Neural cell (in vitro differentiated cells): ENCODE data around the gene MERTK. TPM values are rescaled to one million over a fixed set of nuclear protein-coding genes. Genes with fewer than 3 reads are reported as not detected.

Experiments
- H2AFZ ChIP-seq: fragments of 200-600, 300-800 bp; sonication (generic), shearing (Covaris generic); 2 replicates; pipeline ENCODE4 v1.6.0; 2014; ENCODE audit warnings: low read depth, mild to moderate bottlenecking, antibody characterized with exemption, low read length, moderate library complexity
- H3F3A ChIP-seq: fragments of 200-600 bp; shearing (Covaris generic); 2 replicates; pipeline ENCODE4 v1.6.1; 2016; ENCODE audit warnings: mild to moderate bottlenecking, moderate library complexity, mixed read lengths, antibody characterized with exemption, low read length; ENCODE audit not compliant: insufficient read depth, poor library complexity, severe bottlenecking
- H3K27ac ChIP-seq: fragments of 200-600, 300-800 bp; sonication (generic), shearing (Covaris generic); 2 replicates; pipeline ENCODE4 v1.5.1; 2014; ENCODE audit warnings: mild to moderate bottlenecking, low read length, moderate library complexity
- H3K27me3 ChIP-seq: fragments of 300-800, 200-600 bp; sonication (generic), shearing (Covaris generic); 2 replicates; pipeline ENCODE4 v1.6.0; 2014; ENCODE audit warnings: mild to moderate bottlenecking, low read depth, low read length, moderate library complexity; ENCODE audit not compliant: insufficient read depth
- H3K36me3 ChIP-seq: fragments of 300-800, 200-600 bp; sonication (generic), shearing (Covaris generic); 2 replicates; pipeline ENCODE4 v1.5.1; 2014; ENCODE audit warnings: mild to moderate bottlenecking, antibody characterized with exemption, low read length, moderate library complexity; ENCODE audit not compliant: insufficient read depth
- H3K4me2 ChIP-seq: fragments of 300-800, 200-600 bp; sonication (generic), shearing (Covaris generic); 2 replicates; pipeline ENCODE4 v1.6.0; 2014; ENCODE audit warnings: mild to moderate bottlenecking, low read length
- H3K4me3 ChIP-seq: fragments of 300-800, 200-600 bp; sonication (generic), shearing (Covaris generic); 2 replicates; pipeline ENCODE4 v1.5.1; 2014; ENCODE audit warnings: mild to moderate bottlenecking, low read length, moderate library complexity
- H3K79me2 ChIP-seq: fragments of 200-600 bp; shearing (Covaris generic); replicated peaks from 2 replicates; pipeline ENCODE4 v1.6.0; 2014; ENCODE audit warnings: mild to moderate bottlenecking, low read length, moderate library complexity; ENCODE audit not compliant: insufficient read depth
- H3K9ac ChIP-seq: fragments of 300-800, 200-600 bp; sonication (generic), shearing (Covaris generic); 2 replicates; pipeline ENCODE4 v1.6.1; 2016; ENCODE audit warnings: mild to moderate bottlenecking, low read length, mixed read lengths
- H3K9me2 ChIP-seq: fragments of 200-600 bp; shearing (Covaris generic); 2 replicates; pipeline ENCODE4 v1.6.1; 2016; ENCODE audit warnings: mild to moderate bottlenecking, low read length, mixed read lengths; ENCODE audit not compliant: insufficient read depth
- H3K9me3 ChIP-seq: fragments of 200-600, 300-800 bp; sonication (generic), shearing (Covaris generic); 2 replicates; pipeline ENCODE4 v1.6.1; 2016; ENCODE audit warnings: mild to moderate bottlenecking, mixed run types, low read length, moderate library complexity, mixed read lengths
- H4K20me1 ChIP-seq: fragments of 200-600 bp; shearing (Covaris generic); 2 replicates; pipeline ENCODE4 v1.6.1; 2016; ENCODE audit warnings: mild to moderate bottlenecking, mixed run types; ENCODE audit not compliant: insufficient read depth
- EP300 ChIP-seq: fragments of 450-650 bp; conservative IDR thresholded peaks from 2 replicates; pipeline ENCODE4 v1.6.1; 2014; ENCODE audit warnings: antibody characterized with exemption, mild to moderate bottlenecking, moderate library complexity; ENCODE audit not compliant: poor library complexity, severe bottlenecking
- EZH2 ChIP-seq: fragments of 200-600, 300-800 bp; shearing (Covaris generic), sonication (generic); IDR thresholded peaks from 2 replicates; pipeline ENCODE4 v1.6.1; 2014; ENCODE audit warnings: antibody characterized with exemption, low read length, borderline replicate concordance, mild to moderate bottlenecking; ENCODE audit not compliant: insufficient read depth, poor library complexity, severe bottlenecking
- MXI1 ChIP-seq: fragments of 450-650 bp; conservative IDR thresholded peaks from 2 replicates; pipeline ENCODE4 v1.6.1; 2014; ENCODE audit warnings: antibody characterized with exemption, mild to moderate bottlenecking; ENCODE audit not compliant: poor library complexity, severe bottlenecking
- POLR2AphosphoS5 ChIP-seq: IDR thresholded peaks from 2 replicates; pipeline ENCODE4 v1.6.1; 2012
- RAD21 ChIP-seq: fragments of 450-650 bp; conservative IDR thresholded peaks from 2 replicates; pipeline ENCODE4 v1.6.1; 2014; ENCODE audit warnings: antibody characterized with exemption, mild to moderate bottlenecking, moderate library complexity
- SMC3 ChIP-seq: fragments of 450-650 bp; conservative IDR thresholded peaks from 2 replicates; pipeline ENCODE4 v1.6.1; 2014; ENCODE audit warnings: antibody characterized with exemption, mild to moderate bottlenecking, moderate library complexity; ENCODE audit not compliant: poor library complexity
- TAF1 ChIP-seq: IDR thresholded peaks from 2 replicates; pipeline ENCODE4 v1.6.1; 2012; ENCODE audit warnings: low read depth
- polyA plus RNA-seq: library from polyadenylated mRNA; depleted of rRNA; stranded (reverse); fragments of >200 nt; gene quantifications from 2 replicates; pipeline ENCODE4 v1.2.3, GENCODE V29; 2014
- TF ChIP-seq, protein P1 (sequence below): IDR thresholded peaks from 2 replicates; pipeline ENCODE4 v1.6.1; 2012; ENCODE audit warnings: borderline replicate concordance
- TF ChIP-seq, protein P2 (sequence below): fragments of 450-650 bp; IDR thresholded peaks from 2 replicates; pipeline ENCODE4 v1.5.1; 2014; ENCODE audit warnings: antibody characterized with exemption, mild to moderate bottlenecking, moderate library complexity; ENCODE audit not compliant: poor library complexity, severe bottlenecking

MERTK gene
- polyA plus RNA-seq, 1 donor from 2014 or later: 0.53 TPM

DNA sequence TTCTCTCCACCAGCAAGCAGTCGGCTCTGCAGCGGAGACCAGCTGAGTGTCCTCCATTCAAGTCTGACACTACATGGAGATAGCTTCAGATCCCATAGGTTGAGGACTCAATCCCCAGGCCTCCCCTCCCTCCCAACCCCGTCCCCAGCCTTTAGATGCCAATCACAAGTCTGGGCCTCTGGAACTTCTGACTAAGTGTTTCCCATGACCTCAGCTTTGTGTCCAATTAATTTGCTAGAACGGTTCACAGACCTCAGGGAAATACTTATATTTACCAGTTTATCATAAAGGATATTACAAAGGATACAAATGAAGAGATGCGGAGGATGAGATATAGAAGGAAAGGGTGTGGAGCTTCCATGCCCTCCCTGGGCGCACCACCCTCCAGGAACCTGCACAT is 77.4 kb downstream of the MERTK start:
- Histone ChIP-seq H3K27ac (no peak overlapping the region), H3K9me3 (no peaks in the 10 kb centered on the region), H4K20me1 (no peaks in the 10 kb centered on the region), H3K9me2 (no peaks in the 10 kb centered on the region), H3K27me3 (no peaks in the 10 kb centered on the region), H3K79me2 (no peaks in the 10 kb centered on the region), H3K36me3 (no peaks in the 10 kb centered on the region), H3F3A (no peaks in the 10 kb centered on the region), H3K4me3 (no peak overlapping the region), H3K4me2 (no peak overlapping the region), H2AFZ (no peak overlapping the region), H3K9ac (no peak overlapping the region)
- TF ChIP-seq, protein P1, sequence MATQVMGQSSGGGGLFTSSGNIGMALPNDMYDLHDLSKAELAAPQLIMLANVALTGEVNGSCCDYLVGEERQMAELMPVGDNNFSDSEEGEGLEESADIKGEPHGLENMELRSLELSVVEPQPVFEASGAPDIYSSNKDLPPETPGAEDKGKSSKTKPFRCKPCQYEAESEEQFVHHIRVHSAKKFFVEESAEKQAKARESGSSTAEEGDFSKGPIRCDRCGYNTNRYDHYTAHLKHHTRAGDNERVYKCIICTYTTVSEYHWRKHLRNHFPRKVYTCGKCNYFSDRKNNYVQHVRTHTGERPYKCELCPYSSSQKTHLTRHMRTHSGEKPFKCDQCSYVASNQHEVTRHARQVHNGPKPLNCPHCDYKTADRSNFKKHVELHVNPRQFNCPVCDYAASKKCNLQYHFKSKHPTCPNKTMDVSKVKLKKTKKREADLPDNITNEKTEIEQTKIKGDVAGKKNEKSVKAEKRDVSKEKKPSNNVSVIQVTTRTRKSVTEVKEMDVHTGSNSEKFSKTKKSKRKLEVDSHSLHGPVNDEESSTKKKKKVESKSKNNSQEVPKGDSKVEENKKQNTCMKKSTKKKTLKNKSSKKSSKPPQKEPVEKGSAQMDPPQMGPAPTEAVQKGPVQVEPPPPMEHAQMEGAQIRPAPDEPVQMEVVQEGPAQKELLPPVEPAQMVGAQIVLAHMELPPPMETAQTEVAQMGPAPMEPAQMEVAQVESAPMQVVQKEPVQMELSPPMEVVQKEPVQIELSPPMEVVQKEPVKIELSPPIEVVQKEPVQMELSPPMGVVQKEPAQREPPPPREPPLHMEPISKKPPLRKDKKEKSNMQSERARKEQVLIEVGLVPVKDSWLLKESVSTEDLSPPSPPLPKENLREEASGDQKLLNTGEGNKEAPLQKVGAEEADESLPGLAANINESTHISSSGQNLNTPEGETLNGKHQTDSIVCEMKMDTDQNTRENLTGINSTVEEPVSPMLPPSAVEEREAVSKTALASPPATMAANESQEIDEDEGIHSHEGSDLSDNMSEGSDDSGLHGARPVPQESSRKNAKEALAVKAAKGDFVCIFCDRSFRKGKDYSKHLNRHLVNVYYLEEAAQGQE: no peak
- TF ChIP-seq RAD21 (no peak), SMC3 (no peak), EP300 (no peak), TAF1 (no peak), MXI1 (no peak), EZH2 (no peak), POLR2AphosphoS5 (no peak)
- TF ChIP-seq, protein P2, sequence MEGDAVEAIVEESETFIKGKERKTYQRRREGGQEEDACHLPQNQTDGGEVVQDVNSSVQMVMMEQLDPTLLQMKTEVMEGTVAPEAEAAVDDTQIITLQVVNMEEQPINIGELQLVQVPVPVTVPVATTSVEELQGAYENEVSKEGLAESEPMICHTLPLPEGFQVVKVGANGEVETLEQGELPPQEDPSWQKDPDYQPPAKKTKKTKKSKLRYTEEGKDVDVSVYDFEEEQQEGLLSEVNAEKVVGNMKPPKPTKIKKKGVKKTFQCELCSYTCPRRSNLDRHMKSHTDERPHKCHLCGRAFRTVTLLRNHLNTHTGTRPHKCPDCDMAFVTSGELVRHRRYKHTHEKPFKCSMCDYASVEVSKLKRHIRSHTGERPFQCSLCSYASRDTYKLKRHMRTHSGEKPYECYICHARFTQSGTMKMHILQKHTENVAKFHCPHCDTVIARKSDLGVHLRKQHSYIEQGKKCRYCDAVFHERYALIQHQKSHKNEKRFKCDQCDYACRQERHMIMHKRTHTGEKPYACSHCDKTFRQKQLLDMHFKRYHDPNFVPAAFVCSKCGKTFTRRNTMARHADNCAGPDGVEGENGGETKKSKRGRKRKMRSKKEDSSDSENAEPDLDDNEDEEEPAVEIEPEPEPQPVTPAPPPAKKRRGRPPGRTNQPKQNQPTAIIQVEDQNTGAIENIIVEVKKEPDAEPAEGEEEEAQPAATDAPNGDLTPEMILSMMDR: no peak

DNA sequence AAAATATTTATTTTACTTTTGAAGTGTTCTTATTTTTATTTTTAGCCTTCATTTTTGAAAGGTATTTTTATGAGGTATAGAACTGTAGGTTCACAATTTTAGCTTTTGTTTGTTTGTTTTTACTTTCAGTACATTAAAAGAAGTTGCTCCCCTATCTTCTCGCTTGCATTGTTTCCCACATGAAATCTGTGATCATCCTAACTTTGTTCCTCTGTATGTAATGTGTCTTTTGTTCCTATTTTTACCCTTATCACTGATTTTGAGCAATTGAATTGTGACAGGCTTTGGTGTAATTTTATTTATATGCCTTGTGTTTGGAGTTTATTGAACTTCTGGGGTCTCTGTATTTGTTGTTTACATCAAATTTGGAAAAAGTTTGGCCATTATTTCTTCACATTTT is 78.8 kb downstream of the MERTK start:
- H3F3A ChIP-seq: no peaks in the 10 kb centered on the region
- H2AFZ ChIP-seq: no peak overlapping the region
- H3K9ac ChIP-seq: no peak overlapping the region
- no peaks in the 10 kb centered on the region for H3K9me3 ChIP-seq
- H3K9me2 ChIP-seq: no peaks in the 10 kb centered on the region
- no peaks in the 10 kb centered on the region for H4K20me1 ChIP-seq
- H3K36me3 ChIP-seq: no peaks in the 10 kb centered on the region
- H3K4me2 ChIP-seq: no peak overlapping the region
- H3K79me2 ChIP-seq: no peaks in the 10 kb centered on the region
- no peak overlapping the region for H3K27ac ChIP-seq
- H3K27me3 ChIP-seq: no peaks in the 10 kb centered on the region
- TF ChIP-seq, protein P1: no peak
- TF ChIP-seq POLR2AphosphoS5 (no peak), EP300 (no peak), RAD21 (no peak), TAF1 (no peak), MXI1 (no peak), EZH2 (no peak), SMC3 (no peak)
- TF ChIP-seq, protein P2: no peak
- H3K4me3 ChIP-seq: no peak overlapping the region
